GM12873 (cell line): ENCODE measurements around the gene FYN.

Experiments used
- TF ChIP-seq, protein P1 (sequence below): IDR thresholded peaks from 2 replicates; pipeline ENCODE4 v1.5.1; 2012; ENCODE audit warnings: low read depth, mild to moderate bottlenecking, moderate library complexity, low read length, control low read depth; ENCODE audit not compliant: insufficient read depth; ENCODE audit errors: missing control alignments

The FYN gene

DNA sequence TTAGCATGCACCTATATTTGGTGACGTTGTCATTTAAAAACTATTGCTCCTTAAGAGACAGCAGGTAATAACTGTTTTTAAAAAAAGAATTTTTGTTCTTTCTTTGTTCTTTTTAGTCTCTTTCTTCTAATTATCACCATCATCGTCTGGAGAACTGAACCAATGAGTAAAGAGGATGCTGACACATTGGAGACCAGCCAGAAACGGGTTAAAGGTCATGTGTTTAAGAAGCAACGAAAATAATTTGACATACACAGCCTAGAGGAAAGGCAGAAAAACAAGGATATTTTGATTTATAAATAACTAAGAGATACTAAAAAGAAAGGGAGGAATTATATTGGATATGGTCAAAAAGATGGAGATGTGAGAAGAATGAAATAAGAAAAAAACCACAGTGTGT is 19.2 kb upstream of the FYN start:
- TF ChIP-seq, protein P1, sequence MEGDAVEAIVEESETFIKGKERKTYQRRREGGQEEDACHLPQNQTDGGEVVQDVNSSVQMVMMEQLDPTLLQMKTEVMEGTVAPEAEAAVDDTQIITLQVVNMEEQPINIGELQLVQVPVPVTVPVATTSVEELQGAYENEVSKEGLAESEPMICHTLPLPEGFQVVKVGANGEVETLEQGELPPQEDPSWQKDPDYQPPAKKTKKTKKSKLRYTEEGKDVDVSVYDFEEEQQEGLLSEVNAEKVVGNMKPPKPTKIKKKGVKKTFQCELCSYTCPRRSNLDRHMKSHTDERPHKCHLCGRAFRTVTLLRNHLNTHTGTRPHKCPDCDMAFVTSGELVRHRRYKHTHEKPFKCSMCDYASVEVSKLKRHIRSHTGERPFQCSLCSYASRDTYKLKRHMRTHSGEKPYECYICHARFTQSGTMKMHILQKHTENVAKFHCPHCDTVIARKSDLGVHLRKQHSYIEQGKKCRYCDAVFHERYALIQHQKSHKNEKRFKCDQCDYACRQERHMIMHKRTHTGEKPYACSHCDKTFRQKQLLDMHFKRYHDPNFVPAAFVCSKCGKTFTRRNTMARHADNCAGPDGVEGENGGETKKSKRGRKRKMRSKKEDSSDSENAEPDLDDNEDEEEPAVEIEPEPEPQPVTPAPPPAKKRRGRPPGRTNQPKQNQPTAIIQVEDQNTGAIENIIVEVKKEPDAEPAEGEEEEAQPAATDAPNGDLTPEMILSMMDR: no peak

DNA sequence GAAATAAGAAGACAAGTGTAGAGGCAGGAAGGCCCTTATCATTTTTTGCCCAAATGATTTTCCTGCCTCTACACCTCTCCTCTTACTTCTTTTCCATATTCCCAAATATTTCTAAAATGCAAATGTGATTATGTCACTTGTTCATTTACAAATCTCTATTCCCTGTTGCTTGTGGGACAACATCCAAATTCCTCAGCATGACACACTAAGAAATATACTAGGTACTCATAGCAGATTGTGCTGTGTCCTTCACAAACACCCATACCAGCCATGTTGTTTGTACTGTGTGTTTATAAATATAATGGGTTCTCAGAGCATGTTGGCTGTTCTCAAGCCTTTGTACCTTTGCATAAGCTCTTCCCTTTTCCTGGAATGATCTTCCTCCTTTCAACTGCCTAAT is 17.7 kb upstream of the FYN start:
- TF ChIP-seq, protein P1: no peak

DNA sequence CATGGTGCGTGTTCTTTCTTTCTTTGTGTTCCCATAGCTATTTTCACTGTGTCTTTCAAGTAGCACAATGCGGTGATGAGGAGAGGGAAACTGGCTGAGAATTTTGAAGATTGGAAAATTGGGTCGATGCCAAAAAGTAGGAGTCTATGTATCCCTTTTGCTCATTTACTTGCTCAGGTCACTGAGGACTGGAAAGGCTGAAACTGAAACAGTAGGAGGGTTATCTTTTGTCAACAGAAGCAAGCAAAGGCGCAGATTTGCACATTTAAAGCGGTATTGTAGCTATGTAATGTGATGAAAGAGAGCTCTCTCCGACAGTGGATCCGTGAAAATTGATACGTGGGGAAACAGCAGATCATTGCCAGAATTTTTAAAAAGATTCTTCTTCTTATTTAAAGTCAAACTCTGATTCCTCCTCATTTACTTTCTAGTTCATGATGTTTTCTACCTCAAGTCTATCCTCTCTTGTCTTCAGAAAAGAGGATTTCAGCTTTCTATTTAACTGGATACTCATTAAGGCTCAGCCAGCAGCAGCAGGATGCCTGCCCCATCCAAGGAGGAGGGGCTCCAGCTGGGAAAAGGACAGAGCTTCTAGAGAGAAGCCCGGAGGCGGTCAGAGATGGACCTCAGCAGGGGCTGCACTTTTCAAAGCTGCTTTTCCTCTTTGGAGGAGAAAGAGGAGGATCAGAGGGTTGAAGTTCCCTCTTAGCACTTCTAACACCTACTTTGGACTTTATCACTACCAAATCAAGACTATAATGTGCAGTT is 15.9 kb upstream of the FYN start:
- TF ChIP-seq, protein P1: no peak

DNA sequence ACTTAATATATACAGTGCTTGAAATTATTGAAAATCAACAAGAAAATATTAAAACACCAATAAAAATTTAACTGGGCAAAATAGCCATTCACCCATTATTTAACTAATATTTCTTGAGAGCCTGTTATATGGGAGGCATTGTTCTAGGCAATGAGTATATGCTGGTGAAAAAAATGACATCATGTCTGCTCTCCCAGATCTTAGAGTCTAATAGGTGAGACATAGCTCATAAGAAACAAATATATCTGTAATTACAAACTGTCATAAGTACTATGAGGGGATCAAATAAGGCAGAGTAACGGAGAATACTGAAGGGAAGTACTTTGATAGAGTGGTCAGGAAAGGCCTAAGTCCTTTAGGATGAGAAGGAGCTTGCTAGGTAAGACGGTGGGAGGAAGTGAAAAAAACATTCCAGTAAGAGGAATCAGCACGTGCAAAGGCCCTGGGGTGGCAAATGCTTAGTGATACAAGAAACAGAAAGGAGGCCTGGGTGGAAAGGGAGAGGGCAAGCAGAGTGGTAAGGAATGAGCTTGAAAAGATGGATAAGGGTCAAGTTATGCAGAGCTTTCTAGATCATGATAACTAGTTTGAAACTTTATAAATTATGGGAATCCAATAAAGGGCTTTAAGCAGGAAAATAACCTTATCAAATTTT is 12.2 kb upstream of the FYN start:
- TF ChIP-seq, protein P1: no peak

DNA sequence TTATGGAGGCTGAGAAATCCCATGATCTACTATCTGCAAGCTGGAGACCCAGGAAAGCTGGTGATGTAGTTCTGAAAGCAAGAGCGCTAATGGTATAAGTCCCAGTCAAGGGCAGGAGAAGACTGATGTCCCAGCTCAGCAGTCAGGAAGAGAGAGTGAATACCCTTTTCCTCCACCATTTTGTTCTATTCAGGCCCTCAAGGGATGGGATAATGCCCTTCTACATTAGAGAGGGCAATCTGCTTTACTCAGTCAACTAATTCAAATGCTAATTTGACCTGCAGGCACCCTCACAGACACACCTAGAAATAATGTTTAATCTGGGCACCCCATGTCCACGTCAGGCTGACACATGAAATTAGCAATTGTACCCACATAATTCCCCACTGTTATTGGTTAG is 10.8 kb upstream of the FYN start:
- TF ChIP-seq, protein P1: no peak

DNA sequence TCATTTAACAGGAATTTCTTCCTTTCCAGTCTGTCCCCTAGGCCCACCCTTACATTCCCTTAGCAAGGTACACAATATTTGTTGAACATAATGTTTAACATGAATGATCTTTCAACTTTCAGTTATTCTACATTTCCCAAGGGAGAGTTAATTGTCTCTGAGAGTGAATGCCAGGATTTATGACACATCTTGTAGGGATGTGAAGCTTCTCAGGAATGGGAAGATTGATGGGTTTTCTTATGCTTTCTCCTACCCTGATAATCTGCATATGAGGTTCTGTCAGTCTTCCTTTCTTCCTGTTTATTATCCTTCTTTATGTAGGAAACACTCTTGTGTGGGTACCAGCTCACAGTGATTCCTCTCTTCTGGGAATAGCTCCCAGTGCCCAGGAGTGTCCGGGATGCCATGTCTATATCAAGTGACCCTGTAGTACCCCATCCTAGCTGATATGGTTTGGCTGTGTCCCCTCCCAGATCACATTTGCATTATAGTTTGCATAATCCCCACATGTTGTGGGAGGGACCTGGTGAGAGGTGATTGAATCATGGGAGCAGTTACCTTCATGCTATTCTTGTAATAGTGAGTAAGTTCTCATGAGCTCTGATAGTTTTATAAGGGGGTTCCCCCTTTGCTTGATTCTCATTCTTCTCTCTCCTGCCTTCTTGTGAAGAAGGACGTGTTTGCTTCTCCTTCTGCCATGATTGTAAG is 7.1 kb upstream of the FYN start:
- TF ChIP-seq, protein P1: no peak

DNA sequence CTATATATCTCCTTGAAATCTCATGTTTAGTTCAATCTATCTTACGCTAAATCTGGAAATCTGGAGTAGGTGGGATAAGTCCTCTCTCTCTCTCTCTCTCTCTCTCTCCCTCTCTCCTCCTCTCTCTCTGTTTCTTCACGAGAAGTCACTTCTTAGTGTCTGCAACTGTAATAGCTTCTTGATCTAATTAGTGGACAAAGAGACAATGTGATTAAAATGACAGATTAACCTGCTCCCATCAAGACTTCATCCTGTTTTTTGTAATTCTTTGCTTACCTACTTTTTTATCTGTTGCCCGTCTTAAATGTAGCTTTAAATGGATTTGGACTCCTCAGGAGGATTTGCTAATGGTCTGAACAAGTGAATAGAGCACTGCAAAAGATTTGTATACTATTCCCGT is 2.5 kb upstream of the FYN start:
- TF ChIP-seq, protein P1: no peak
